AML-193 (cell line): ENCODE measurements around the gene DDX31.

Experiments used
- DNase-seq, 2 experiments: peaks; one replicate each; lab custom pipeline; 2025; lab: John Stamatoyannopoulos, UW

Gene DDX31

GRCh38 chr9:132637351-132637750, 32.4 kb downstream of the DDX31 start:
- no peak for DNase-seq

DNA sequence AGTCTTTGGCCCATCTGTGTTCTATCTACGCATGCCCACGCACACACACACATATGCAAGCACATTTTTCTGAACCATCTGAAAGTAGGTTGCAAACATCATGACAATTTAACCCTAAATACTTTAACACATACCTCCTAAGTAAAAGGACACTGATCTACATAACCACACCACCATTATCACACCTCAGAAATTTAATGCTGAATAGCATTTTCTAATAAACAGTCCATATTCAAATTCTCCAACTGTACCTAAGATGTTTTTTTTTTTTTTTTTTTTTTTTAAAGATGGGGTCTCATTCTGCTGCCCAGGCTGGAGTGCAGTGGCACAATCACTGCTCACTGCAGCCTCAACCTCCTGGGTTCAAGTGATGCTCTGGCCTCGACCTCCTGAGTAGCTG, 35.5 kb downstream of the DDX31 start:
- no peak for DNase-seq

GRCh38 chr9:132632413-132633129, 37.2 kb downstream of the DDX31 start:
- DNase-seq: no peak

DNA sequence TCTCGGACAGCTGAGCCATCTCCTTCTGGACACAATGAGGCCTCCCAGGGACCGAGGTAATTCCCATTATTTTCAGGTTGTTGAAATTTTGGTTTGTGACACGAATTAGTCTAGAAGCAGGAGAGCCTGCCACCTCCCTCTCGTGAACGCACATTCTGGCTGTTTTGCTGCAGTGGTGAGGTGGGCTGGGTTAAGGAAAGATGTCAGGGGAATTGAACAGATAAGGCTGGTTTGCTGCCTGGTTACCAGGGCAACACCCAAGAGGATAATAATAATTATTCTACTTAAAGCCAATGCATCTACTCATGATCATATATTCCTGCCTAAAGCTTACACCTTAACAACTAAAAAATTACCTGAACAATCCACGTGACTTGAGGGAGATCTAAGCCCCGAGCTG, 38.1 kb downstream of the DDX31 start:
- no peak for DNase-seq

- no peak for DNase-seq
Measured at GRCh38 chr9:132631280-132631679, 38.5 kb downstream of the DDX31 start.

- DNase-seq: no peak
Measured at GRCh38 chr9:132630811-132631210, 39.0 kb downstream of the DDX31 start.

GRCh38 chr9:132630116-132630515, 39.7 kb downstream of the DDX31 start:
- DNase-seq: no peak

GRCh38 chr9:132628746-132629145, 41.0 kb downstream of the DDX31 start:
- no peak for DNase-seq

DNA sequence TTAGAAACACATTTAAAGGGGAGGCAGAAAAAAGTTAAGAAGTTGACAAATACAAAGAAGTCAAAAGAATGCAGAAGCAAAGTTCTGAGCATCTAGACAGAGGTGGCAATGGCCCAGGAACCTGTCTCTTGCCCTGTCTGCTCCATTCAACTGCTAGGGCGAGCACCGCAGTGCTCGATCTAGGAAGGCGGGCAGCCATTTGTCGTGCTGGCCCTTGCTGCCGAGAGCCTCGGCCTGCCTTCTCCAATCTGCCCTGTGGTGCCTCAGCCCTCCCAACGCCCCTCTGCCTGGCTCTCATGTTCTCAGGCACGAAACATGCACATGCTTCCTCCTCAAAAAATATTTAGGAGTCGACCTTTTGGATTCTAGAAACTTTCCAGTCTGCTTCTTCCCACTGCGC, 42.2 kb downstream of the DDX31 start:
- no peak for DNase-seq

GRCh38 chr9:132627106-132627505, 42.7 kb downstream of the DDX31 start:
- no peak for DNase-seq

DNA sequence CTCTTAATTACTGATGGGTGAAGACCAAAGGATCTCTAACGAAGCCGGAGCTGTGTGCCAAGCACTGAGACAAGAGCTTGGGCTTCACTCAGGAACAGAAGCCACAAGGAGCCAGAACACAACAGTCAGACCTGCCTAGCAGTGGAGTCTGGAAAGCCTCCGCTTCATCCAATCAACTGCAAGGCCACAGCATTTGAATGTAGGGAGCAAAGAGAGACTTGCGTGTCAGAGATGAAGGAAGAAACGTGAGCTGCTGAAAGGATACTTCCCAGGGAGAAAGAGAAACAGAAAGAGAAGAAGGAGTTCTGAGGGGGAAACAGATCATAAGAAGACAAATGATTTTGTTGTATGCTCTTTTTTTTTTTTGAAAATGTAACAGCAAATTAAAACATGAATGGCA, 43.5 kb downstream of the DDX31 start:
- no peak for DNase-seq

DNA sequence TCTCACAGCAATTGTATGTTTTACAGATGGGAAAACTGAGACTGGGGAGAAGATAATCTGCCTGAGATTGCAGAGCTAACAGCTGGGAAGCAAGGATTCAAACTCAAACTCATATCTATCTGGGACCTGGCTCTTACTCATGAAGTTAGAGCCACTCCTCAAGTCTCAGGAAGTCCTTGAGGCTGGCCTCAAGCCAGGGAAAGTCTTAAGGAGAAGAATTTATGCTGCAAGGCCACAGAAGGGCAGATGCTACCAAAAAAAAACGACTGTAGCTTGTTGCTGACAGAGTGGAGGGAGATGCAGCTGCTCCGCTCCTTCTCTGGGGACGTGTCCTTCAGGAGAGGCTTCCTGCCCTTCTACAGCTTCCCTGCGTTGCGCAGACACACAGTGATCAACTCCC, 47.6 kb downstream of the DDX31 start:
- no peak for DNase-seq

DNA sequence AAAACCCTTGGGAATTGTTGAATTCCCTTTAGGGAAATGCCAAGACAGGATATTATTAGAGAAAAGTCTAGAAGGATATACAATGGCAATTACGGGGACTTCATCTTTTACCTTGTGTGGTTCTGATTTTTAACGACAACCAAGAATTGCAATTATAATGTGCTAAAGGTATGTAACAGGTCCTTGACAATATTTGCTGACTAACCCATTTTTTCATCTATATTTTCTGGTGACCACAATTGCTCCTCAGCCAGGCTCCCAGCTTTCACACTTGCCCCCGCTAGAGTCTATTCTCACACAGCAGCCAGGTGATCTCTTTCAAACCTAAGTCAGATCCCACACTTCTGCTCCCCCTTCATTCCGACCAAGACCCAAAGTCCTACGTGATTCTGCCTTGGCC, 53.1 kb downstream of the DDX31 start:
- DNase-seq: no peak

- DNase-seq: no peak
Measured at GRCh38 chr9:132615774-132616173, 54.0 kb downstream of the DDX31 start.

GRCh38 chr9:132614324-132614723, 55.5 kb downstream of the DDX31 start:
- DNase-seq: no peak

- peak; percentile 4 to 72 for DNase-seq
Measured at GRCh38 chr9:132610661-132611060, 59.1 kb downstream of the DDX31 start.

GRCh38 chr9:132609829-132610228, 60.0 kb downstream of the DDX31 start:
- DNase-seq: no peak

- no peak for DNase-seq
Measured at GRCh38 chr9:132609184-132609583, 60.6 kb downstream of the DDX31 start.

DNA sequence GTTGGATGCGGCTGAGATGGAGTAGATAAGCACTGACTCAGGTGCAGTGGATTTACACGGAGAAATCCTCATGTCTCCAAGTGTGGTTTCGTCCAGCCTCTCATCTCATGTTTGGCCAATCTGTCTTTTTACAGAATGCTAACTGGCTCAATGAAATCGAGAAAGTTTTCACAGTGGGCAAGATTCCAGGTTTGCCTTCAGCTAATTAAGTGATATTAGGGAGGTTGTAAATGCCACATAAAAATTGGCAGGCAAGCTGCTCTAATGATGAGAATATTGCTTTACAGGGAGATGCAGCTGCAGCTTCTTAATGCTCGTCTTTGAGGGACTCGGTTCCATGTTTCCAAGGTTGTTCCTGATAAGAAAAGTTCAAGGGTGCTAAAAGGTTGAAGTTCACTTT, 63.7 kb downstream of the DDX31 start:
- no peak for DNase-seq

- DNase-seq: no peak
Measured at GRCh38 chr9:132605387-132605786, 64.4 kb downstream of the DDX31 start.

- no peak for DNase-seq
Measured at GRCh38 chr9:132602207-132602606, 67.6 kb downstream of the DDX31 start.

DNA sequence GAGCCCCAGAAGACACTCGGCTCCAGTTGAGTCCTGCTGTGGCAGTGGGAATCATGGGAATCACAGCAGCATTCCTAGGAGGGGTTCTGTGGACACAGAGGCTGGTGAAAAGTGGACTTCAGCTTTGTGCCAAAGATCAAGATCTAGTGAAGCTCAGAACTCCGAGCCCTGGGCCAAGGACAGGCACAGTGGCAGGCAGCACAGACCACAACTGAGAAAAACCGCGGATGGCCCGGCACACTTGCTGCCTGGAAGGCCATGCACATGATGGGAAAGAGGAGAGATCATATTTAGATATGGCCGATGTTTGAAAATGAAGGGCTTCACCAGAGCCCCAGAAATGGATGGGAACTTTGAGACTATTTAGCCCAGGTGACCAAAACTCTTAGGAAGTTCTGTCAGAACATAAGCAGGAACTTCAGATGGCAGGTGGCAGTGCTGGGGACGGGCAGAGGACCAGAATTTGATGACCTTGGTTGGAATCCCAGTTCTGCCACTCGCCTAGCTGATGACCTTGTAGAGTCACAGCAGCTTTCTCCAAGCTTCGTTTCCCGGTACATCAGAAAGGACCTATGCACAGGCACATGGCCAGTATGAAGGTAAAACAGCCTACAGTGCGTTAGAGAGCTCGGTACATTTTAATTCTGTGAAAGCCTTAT, 69.3 kb downstream of the DDX31 start:
- no peak for DNase-seq

GRCh38 chr9:132597073-132597775, 72.6 kb downstream of the DDX31 start:
- DNase-seq: peak; percentile 25
